ENCODE results near the gene ERCC6. TPM values are rescaled to one million over a fixed set of nuclear protein-coding genes. Genes with fewer than 3 reads are reported as not detected.

Gene ERCC6
- total RNA-seq (2022; extraction: Qiagen RNA extraction) = 5.0 to 7.3 TPM (median 5.7 TPM) in 5 replicates

DNA sequence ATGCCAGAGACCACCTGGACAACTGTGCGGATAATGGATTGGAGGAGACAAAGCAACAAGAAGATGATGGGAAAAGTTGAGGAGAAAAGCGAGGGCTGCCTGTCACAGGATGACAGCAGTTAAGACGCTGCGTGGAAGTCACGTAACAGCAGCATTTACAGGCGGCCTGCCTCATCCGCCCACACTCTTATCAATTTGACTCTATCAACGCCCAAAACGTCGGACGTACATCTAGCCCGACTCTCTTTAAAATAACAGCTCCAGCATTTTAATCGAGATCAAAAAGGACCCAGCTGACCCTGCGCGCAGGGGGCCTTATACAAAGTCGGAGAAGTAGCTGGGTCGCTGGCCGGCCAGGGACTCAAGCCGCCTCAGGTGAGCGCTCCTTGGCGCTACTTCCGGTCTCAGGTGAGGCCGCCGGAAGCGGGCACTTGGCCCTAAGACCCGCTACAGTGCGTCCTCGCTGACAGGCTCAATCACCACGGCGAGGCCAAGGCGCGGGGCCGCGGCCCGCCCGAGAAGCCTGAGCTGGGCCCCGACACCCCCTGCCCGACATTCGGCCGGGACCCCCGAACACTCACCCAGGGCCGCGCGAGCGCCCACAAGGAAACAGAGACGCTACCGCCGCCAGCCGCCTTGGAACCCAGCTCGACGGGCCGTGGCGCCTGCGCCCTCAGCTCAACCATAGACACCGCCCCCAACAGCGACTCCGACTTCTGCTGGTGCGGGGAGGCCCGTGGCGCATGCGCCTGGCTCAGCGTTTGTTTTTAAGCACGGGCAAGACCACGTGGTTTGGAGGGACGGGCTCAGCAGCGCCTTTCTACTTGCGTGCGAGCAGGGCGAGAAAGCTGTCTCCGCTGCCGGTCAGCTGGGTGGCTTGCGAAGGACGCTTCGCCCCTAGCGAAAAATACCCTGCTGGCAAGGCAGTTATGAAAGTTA is at the start of gene ERCC6:
TSS of gene ERCC6 (minus strand) at position 741 of the 939 bp plus-strand sequence.

Other genes starting within 250 kb of the ERCC6 start
- not detected in 5 replicates for gene C10orf71, start 240.0 kb downstream of the ERCC6 start, total RNA-seq (2022; extraction: Qiagen RNA extraction)
- 0.06 to 0.09 TPM in 2 of 5 replicates, not detected in the others for gene DRGX, start 143.0 kb downstream of the ERCC6 start, total RNA-seq (2022; extraction: Qiagen RNA extraction)
- gene SLC18A3, start 71.2 kb upstream of the ERCC6 start, total RNA-seq (2022; extraction: Qiagen RNA extraction) = not detected in 5 replicates
- not detected in 5 replicates for gene CHAT, start 74.9 kb upstream of the ERCC6 start, total RNA-seq (2022; extraction: Qiagen RNA extraction)
- not detected in 5 replicates for gene C10orf53, start 140.5 kb upstream of the ERCC6 start, total RNA-seq (2022; extraction: Qiagen RNA extraction)
- gene OGDHL, start 223.2 kb upstream of the ERCC6 start, total RNA-seq (2022; extraction: Qiagen RNA extraction) = 0.10 to 0.32 TPM (median 0.23 TPM) in 5 replicates